NCI-H2081 treated with DMSO at 0.1 percent for 48 hours (cell line): ENCODE results near the gene KRT7.

Experiments
- DNase-seq: peaks from one replicate; lab custom pipeline; 2025; lab: John Stamatoyannopoulos, UW

Gene KRT7

DNA sequence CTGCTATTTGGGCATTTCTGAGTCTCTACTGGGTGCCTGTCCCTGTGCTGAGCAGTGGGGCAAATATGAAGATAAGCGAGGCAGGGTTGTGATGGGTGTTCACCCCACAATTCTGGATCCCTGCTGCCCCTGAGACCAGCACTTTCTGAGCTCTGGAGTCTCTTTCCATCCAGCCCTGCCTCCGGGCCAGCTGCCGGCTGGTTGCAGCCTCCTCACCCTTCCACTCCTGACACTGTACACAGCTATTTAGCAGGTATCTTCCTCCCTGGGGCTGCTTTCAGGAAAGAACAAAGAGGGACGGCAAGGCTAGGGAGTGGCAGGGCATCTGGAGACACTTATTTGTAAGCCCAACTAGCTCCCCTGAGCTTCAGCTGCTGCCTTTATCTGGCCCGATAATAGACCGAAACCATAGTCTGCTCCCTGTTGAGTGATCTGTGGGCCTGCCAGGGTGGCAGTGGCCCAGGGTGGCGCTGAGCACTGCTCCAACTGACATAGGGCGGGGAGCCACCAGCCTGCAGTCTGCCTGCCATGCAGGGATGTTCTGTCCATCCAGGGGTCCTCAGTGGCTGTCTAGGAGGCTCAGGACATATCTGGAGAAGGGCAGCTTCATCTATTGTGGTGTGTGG is 33.6 kb upstream of the KRT7 start:
- peak; percentile 53 for DNase-seq

DNA sequence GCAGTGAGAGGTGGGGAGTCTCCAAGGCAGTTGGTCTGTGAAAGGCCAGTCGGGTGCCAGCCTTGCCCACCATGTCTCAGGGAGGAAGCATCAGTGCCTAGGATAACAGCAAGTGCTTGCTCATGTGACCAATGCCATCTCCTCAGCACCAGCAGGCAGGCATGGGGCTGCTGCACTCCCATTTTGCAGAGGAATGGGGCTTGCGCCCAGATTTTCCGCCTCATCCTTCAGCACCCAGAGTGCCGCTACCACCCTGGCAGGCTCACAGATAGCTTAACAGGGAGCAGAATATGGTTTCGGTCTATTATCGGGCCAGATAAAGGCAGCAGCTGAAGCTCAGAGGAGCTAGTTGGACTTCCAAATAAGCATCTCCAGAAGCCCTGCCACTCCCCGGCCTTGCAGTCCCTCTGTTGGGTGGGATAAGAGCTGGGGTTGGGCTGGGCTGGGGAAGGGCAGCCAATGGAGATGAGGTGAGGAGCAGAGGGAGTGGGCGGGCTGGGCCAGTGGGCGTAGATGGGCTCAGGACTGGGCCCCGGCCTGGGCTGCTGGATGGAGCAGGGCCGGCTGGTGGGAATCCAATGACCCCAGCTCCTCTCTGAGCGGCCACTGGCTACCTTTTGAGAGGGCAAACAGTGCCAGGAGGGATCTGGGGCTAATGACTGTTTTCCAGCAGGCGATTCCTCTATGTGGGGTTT is 32.8 kb upstream of the KRT7 start:
- DNase-seq, result no peak

DNA sequence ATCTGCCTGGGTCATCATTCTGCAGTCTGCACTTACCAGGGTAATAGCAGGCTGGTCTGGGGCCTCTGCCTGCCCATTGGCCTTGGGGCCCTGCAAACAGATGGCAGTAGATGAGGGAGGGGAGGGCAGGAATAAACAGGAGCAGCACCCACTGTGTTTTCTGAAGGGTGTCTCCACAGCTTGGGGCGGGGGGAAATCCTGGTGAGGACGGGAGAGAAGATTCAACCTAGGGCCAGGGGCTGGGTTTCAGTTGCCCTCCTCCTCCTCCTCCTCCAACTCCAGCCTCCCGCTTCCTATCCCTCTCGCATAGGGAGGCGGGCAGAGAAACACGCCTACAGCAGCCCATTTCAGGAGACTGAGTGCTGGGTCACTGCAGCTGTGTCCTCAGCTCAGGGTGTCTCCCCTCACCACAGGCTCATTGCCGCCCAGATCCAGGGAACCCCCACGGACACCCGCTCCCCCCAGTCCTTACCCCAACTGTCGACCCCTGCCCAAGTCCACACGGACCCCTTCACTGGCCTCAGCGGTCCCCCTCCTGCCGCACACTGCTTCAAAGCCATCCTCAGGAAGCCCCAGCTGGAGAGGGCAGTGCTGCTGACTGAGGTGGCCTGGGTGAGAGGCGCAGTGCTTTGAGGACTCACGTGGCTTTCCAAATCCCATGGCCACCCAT is 32.1 kb upstream of the KRT7 start:
- DNase-seq, result no peak

DNA sequence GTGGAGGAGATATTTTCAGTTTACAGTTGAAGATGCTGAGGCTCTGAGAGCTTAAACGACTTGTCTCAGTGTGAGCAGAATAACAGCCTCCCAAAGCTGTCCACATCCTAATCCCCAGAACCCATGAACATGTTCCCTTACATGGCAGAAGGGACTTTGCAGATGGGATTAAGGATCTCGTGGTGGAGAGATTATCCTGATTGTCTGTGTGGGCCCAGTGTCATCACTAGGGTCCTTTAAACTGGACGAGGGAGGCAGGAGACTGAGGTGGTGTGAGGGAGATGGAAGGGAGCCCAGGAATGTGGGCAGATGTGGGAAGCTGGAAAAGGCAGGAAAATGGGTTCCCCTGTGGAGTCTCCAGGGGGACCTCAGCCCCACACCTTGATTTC is 31.6 kb upstream of the KRT7 start:
- DNase-seq, result no peak

DNA sequence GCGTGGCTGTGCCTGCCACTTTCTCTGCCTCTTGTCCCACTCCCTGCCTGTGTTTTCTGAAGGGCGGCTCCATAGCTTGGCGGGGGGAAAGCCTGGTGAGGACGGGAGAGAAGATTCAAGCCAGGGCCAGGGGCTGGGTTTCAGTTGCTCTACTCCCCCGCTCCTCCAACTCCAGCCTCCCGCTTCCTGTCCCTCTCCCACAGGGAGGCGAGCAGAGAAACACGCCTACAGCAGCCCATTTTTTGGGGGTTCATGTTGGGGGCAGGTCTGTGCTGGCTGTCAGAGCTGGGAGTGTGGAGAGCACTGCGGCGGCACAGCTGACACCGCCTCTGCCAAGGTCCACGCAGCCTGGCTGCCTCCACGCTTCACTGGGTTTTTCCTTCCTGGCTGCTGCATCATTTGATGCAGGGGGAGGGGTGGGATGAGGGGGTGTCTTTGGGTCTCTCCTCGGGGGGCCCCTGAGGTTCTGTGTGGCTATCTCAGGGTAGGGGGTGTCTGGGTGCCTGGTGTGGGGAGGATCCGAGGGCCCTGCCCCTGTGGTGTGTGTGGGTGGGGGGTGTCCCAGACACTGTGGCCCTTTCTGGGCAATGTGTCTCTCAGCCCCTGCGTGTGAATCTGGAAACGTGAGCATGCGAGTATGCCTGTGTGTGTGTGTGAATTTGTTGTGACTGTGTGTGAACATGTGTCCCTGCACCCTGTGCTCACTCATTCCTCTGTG is 30.5 kb upstream of the KRT7 start:
- no peak for DNase-seq

DNA sequence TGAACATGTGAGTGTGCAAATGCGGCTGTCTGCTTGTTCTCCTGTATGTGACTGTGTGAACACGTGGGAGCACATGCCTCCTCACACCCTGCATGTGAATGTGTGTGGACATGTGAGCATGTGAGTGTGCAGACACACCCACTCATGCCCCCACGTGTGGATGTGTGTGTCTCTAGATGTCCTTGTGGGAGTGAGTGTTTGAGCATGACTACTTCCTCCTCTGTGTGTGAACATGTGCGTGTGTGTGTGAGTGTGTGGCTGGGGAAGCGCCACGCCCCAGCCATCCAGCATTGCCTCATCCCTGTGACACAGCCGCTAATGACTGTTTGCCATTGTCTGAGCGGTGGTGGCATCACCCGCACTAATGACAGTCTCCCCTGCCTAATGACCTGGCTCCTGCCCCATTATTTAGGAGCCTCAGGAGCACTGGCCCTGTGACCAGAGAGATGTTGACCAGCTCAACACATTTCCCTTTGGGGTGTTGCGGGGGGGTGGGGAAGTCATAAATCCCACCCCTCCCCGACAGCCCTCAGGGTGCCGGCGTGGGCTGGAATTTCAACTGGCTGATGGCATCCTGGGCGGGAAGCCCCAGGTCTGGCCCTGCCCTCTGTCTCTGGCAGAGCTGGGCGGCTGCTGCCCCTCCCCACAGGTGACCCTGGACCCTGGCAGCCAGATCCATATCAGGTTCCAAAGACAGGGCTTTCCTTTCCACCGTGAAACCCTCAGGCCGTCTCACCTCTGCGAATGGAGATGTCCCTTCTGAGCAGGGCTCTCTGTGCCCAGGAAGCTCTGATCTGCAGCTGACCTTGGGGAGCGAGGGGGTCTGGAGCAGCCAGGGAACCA is 29.7 kb upstream of the KRT7 start:
- DNase-seq, result peak; percentile 59

DNA sequence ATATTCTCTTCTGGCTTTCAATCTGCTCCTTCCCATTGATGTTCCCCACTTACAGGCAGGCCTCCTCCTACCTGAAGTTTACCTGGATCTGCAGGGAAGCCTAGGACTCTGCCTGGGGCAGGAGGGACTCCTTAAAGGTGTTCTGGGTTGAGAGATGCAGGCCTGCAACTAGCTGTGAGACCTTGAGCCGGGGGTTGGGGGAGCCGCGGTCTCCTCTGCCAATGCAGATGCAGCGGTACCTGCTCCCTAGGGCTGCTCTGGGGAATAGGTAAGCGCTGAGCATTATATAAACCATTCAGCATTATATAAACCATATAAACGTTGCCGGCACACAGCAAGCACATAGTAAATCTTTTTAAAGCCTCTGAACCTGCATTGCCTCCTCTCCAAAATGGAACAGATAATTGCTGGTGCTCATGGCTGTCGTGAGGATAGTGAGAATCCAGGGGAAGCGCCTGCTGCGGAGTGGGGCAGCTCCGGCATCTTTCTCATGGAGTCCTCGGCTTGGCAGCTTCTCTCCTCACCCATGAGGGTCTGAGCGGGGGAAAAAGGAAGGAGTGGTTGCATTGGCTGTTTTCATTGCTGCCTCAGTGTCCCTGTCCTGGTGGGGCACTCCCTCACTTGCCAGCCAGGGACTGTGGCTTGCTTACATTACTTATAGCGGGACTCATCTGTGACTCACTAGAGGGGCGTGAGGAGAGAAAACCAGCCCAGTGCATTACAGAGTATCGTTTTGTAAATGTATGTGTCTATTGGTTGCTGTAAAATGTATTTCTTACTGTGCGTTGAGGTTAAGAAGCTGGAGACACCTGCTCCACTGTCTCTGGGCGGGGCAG is 28.7 kb upstream of the KRT7 start:
- DNase-seq, result no peak

DNA sequence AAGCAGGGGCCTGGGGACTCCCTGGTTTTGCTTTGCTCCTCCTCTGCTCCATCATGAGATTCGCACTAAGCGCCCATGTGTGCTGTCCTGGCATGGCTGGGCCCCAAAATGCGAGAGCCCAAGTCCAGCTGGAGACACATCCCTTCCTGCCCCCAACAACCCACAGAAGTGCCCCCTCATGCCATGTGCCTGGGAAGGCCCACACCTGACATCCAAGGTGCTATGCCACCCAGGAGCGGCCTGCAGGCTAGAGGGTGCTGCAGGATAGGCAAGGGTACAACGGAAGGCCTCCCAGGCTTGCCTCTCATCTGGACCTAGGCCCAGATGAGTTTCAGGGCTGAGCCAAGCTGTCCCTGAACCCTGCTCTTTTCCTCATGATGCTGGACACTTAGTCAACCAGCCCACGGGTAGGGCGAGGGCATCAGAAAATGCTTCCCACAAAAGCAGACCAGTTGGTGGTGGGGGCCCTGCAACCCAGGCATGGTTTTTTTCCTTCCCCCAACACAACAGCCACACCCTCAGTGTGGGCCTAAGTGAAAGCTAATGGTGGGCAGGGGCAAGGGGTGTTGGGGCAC is 28.0 kb upstream of the KRT7 start:
- DNase-seq, result no peak

DNA sequence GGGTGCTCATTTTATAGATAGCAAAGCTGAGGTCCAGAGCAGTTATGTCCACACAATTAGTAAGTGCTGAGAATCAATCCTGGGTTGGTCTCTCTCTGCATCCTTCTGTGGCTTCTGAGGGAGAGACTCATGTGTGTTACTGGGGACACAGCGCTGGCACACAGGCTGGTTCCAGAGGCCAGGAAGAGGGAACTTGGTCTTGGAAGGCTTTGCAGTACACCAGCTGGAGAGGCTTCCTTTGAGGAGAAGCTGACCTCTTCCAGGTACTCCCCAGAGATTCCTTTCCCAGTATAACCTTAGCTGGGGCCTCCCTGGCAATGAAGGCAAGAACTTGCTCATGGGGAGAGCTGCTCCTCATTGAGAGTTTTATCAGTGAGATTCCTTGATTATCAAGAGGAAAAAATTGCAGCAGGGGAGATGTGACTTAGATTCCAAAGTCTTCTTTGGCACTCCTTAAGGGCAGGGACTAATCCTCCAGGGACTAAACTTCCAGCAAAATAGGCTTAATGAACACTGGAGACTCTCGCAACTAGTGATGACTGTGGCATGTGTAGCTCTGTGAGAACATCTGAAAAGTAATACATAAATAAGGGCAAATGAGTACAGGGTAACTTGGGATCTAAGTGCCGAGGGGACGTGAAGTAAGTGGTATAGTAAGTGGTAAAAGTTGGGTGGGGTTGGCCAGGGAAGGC is 27.3 kb upstream of the KRT7 start:
- no peak for DNase-seq

DNA sequence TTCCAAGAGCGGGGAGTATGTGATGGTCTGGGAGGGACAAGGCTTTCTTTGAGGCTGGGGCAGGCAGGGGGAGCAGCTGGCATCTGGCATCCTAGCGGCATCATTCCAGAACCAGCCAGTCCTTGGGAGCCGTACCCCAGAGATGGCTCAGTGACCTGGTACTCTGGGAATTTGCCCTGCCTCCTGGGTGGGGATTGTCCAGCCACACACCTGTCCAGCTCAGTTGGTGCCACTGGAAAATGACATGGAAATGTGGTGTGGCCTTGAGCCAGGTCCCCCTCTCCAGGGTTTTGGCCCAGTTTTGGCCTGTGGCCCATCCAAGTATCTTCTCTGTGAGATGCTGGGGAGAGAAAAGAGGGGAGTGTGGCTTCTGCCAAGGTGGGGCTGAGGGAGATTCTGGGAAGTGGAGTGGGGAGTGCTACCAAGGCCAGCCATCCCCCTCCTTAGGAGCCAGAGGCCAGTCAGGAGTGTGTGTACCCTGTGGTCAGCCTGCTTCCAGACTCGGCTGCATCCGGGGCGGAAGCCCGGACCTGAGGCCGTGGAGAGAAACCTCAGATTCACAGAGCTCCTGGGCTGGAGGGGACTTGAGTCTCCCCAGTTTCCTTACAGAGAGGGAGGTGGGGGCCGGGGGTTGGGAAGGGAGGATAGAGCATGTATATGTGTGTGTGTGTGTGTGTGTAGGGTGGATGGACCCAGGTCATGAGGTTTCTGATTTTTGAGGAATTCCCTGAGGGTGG is 26.6 kb upstream of the KRT7 start:
- DNase-seq, result no peak

DNA sequence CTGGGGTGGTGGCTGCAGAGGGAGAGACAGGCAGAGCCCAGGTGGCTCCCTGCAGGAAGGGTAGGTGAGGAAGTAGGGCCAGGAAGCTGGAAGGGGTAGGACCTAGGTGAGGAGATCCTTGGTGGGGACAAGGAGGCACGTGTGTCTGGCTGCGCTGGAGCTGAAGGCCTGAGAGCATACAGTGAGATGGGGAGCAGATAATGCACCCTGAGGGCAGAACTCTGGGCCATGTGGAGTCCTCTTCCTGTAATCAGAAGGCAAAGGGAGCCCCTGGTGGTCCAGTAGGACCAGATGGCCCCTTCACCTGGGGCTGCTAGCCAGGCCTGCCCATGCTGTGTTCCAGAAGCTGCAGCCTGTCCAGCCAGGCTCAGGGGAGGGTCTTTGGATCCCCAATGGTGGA is 25.9 kb upstream of the KRT7 start:
- DNase-seq, result no peak

DNA sequence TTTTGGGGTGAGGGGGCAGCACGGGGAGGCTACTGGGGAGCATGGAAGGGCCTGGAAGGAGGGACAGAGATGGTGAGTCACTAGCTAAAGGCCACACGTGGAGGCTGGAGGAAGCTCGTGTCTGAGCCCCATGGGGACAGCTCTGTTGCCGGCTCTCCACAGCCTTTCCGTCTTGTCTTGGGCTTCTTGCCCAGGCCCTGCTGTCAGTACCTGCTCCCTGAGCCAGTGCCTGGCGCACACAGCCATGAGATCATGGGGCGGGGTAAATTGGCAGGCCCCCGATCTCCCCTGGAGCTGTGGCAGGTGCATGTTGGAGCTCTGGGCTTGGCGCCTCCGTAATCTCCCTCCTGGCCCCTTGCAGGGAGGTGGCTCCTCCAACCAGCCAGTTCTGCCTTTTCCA is 25.1 kb upstream of the KRT7 start:
- DNase-seq, result peak; percentile 91

DNA sequence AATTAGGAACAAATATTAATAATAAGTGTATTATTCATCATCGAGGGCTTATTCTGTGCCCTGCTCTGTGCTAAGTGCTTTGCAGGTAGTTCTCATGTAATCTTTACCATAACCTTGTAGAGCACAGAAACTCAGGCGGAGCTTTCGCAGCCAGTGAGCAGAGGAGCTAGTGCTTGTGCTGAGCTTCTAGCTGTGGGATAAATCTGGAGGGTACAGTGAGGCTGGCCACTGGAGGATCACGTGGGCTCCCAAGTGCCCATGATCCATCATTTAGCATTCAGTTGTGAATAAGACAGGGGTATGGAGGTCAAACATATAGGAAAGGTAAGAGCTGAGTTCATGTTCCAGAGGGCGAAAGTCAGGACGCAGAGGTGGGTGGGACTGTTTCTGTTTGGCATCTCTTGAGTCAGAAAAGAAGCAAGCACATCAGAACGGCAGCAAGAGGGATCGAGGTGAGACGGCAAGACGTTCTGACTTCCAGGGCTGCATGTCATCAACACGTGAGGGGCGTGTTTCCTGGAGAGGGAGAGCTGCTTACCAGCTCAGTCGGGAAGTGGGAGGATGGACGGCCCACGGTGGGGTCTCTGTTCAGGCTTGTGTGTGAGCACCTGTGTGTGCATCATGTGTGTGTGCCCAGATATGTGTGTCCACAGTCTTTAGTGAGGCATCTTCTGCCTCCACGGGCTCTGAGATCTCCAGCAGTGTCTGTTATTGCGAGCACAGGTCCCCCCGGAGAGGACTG is 24.4 kb upstream of the KRT7 start:
- DNase-seq, result no peak

DNA sequence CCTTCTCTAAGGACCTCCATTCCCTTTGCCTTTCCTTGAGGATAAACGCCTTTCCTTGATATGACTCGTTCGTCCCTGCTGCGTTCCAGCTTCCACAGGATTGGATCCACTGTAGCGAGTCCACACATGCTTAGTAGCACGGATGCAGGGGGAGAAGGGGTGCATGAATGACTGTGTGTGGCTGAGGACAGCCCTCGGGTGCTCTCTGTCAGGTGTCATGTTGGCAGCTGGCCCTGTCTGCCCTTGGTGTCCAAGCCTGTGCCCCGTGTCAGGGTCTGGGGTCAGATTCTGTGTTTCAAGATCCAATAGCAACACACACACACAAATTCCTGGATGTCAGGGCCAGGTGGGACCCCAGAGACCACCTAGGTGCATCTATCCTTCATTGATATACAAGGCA is 23.7 kb upstream of the KRT7 start:
- no peak for DNase-seq

DNA sequence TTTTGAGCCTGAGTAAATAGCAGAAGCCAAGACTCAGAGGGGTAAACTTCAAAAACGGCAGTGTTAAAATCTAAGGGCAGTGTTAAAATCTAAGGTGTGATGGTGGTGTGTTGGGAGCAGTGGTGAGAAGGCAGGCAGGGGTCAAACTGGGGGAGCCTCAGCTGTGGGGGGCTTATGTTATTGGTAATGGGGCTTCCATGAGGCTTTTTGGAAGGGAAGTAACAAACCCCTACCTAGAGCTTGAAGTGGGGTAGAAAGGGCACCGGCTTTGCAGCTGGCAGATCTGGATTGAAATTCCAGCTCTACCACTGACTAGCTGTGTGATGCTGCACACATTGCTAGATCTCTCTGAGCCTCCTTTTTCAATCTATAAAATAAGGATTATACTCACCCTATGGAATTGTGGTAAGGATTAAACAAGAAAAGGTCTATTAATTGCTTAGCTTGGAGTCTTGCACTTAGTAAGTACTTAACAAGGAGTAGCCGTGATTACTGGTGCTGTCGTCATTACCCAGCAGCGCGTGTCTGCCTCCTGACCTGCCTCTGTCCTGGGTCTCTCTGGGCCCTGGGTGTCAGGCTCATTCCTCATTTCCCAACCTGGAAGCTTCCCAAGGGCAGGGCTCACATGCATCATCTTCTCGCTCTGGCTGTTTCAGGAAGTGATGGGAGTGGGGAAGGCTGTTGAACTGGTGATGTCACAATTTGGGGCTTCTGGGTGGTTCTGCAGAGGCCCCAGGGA is 22.7 kb upstream of the KRT7 start:
- DNase-seq, result no peak

DNA sequence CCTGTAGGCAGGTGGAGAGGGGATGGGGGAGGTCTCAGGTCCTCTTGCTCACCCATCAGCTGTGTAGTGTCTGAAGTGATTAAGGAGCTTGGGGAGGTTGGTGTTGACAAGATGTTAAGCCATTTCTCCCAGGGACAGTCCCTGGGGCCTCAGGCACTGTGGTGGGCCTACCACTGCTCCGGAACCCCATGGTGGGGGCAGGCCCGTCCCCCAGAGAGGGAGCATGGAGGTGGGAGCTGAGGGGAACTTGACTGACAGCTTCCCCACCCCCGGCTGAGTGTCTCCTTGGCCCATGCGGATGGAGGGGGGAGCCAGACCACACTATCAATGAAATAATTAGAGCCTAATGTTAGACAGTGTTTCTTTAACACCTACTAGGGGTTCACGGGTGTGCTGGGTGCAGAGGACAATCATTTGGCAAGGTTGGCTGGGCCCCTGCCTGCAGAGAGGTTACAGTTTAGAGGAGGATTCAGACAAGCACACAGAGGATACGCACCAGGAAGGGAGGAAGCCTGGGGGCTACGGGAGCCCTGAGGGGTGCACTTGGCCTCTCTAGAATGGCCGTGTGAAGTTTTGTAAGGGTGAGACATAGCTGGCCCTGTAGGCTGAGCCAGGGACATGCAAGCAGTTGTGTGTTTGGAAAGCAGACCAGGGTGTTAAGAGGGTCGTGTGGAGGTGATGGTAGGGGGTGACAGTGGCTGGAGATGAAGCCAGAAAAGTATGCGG is 22.0 kb upstream of the KRT7 start:
- DNase-seq, result no peak
